Neural progenitor cell (in vitro differentiated cells): ENCODE data around the gene HOXA11. TPM values are rescaled to one million over a fixed set of nuclear protein-coding genes. Genes with fewer than 3 reads are reported as not detected.

ENCODE experiments used
- DNase-seq: peaks from one replicate; pipeline ENCODE4 v3.0.0-alpha.2; 2016; ENCODE audit warnings: low spot score
- H2AFZ ChIP-seq: fragments of 200-600 bp; sonication (generic); replicated peaks from 2 replicates; pipeline ENCODE4 v1.6.1; 2016; ENCODE audit warnings: antibody characterized with exemption
- H3F3A ChIP-seq: fragments of 200-600 bp; sonication (generic); 2 replicates; pipeline ENCODE4 v1.6.1; 2016; ENCODE audit warnings: antibody characterized with exemption, low read depth
- H3K27ac ChIP-seq: fragments of 200-600 bp; sonication (generic); 2 replicates; pipeline ENCODE4 v1.5.1; 2016; ENCODE audit warnings: mild to moderate bottlenecking
- H3K27me3 ChIP-seq: fragments of 200-600 bp; sonication (generic); 2 replicates; pipeline ENCODE4 v1.6.1; 2016; ENCODE audit warnings: mild to moderate bottlenecking, moderate library complexity
- H3K36me3 ChIP-seq: fragments of 200-600 bp; sonication (generic); 2 replicates; pipeline ENCODE4 v1.5.1; 2016
- H3K4me1 ChIP-seq: fragments of 200-600 bp; sonication (generic); 2 replicates; pipeline ENCODE4 v1.6.1; 2016; ENCODE audit warnings: mixed run types
- H3K4me2 ChIP-seq: fragments of 200-600 bp; sonication (generic); 2 replicates; pipeline ENCODE4 v1.6.1; 2016
- H3K4me3 ChIP-seq: fragments of 200-600 bp; sonication (generic); 2 replicates; pipeline ENCODE4 v1.5.1; 2016
- H3K79me2 ChIP-seq: fragments of 200-600 bp; sonication (generic); 2 replicates; pipeline ENCODE4 v1.6.1; 2016; ENCODE audit warnings: low read depth
- H3K9ac ChIP-seq: fragments of 200-600 bp; sonication (generic); 2 replicates; pipeline ENCODE4 v1.6.1; 2016
- H3K9me3 ChIP-seq: fragments of 200-600 bp; sonication (generic); 2 replicates; pipeline ENCODE4 v1.5.1; 2016; ENCODE audit warnings: low read depth
- H4K20me1 ChIP-seq: fragments of 200-600 bp; sonication (generic); 2 replicates; pipeline ENCODE4 v1.6.1; 2016; ENCODE audit warnings: low read depth
- H3K27ac Mint-ChIP-seq: 3 replicates; pipeline ENCODE4 v1.8.0; 2021; ENCODE audit warnings: mixed read lengths
- H3K27me3 Mint-ChIP-seq: 2 replicates; pipeline ENCODE4 v1.8.0; 2022; ENCODE audit warnings: low read depth, mild to moderate bottlenecking, inconsistent platforms, moderate library complexity, mixed read lengths; ENCODE audit not compliant: insufficient read depth
- H3K36me3 Mint-ChIP-seq: 3 replicates; pipeline ENCODE4 v1.8.0; 2021; ENCODE audit warnings: mixed read lengths
- H3K4me1 Mint-ChIP-seq: 3 replicates; pipeline ENCODE4 v1.8.0; 2021; ENCODE audit warnings: mixed read lengths
- H3K4me3 Mint-ChIP-seq: 3 replicates; pipeline ENCODE4 v1.8.0; 2021; ENCODE audit warnings: mild to moderate bottlenecking, moderate library complexity, mixed read lengths
- H3K9me3 Mint-ChIP-seq: 3 replicates; pipeline ENCODE4 v1.8.0; 2020; ENCODE audit warnings: mixed read lengths
- EZH2 ChIP-seq: fragments of 200-600 bp; sonication (generic); IDR thresholded peaks from 2 replicates; pipeline ENCODE4 v1.6.1; 2017; ENCODE audit warnings: antibody characterized with exemption, mild to moderate bottlenecking, moderate library complexity
- EZH2phosphoT487 ChIP-seq: fragments of 200-600 bp; sonication (generic); IDR thresholded peaks from 2 replicates; pipeline ENCODE4 v1.6.1; 2017; ENCODE audit warnings: antibody characterized with exemption
- total RNA-seq: library from RNA; depleted of rRNA; stranded (reverse); fragments of >200 nt; gene quantifications from 2 replicates; pipeline ENCODE4 v1.2.3, GENCODE V29; 2015; ENCODE audit warnings: low replicate concordance
- TF ChIP-seq, protein P1 (sequence below): fragments of 200-600 bp; sonication (generic); IDR thresholded peaks from 2 replicates; pipeline ENCODE4 v1.5.1; 2017; ENCODE audit warnings: antibody characterized with exemption, mild to moderate bottlenecking

The HOXA11 gene
- total RNA-seq, 1 donor from 2014 or later, result not detected

DNA sequence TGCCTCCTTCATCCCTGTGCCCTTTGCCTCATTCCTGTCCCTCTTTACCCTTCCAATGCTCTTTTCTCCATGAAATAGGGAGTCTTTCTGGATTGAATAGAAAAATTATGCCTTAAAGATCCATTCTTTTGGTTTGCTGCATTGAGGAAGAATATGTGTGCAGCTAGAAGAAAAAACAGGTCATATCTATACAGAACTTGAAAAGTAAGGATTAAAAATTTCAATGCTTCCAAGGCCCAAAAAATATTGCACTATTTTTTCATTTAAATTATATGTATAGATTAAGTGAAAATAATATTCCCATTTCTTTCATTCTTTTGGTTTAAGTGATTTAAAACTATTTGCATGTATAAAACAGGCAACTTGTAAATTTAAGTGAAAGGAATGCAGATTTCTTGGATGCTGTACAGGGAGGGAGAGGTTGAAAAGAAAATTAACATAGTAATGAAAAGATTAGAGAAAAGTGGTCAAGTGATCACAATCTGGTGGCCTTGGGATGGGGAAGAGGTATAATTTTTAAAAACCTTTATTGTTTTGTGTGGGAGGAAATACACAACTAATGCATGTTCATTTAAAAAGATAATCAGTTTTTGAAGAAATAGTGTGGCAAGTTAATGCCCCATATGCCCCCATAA is 39.0 kb upstream of the HOXA11 start:
- no peak overlapping the region for H3K9ac ChIP-seq
- H3K27ac ChIP-seq, result no peak overlapping the region
- H3F3A ChIP-seq, result peaks cover 7% of the 10 kb centered on the region
- H3K4me3 ChIP-seq, result no peak overlapping the region
- H4K20me1 ChIP-seq, result peaks cover 6% of the 10 kb centered on the region
- no peak for DNase-seq
- no peak overlapping the region for H2AFZ ChIP-seq
- H3K27ac Mint-ChIP-seq, result no peak overlapping the region
- TF ChIP-seq, protein P1, sequence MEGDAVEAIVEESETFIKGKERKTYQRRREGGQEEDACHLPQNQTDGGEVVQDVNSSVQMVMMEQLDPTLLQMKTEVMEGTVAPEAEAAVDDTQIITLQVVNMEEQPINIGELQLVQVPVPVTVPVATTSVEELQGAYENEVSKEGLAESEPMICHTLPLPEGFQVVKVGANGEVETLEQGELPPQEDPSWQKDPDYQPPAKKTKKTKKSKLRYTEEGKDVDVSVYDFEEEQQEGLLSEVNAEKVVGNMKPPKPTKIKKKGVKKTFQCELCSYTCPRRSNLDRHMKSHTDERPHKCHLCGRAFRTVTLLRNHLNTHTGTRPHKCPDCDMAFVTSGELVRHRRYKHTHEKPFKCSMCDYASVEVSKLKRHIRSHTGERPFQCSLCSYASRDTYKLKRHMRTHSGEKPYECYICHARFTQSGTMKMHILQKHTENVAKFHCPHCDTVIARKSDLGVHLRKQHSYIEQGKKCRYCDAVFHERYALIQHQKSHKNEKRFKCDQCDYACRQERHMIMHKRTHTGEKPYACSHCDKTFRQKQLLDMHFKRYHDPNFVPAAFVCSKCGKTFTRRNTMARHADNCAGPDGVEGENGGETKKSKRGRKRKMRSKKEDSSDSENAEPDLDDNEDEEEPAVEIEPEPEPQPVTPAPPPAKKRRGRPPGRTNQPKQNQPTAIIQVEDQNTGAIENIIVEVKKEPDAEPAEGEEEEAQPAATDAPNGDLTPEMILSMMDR, result no peak
- no peak for TF ChIP-seq EZH2
- no peak for TF ChIP-seq EZH2phosphoT487
- H3K4me1 Mint-ChIP-seq, result peaks cover 2% of the 10 kb centered on the region
- H3K4me3 Mint-ChIP-seq, result no peak overlapping the region
- H3K79me2 ChIP-seq, result no peaks in the 10 kb centered on the region
- H3K27me3 Mint-ChIP-seq, result peaks cover 82% of the 10 kb centered on the region
- no peaks in the 10 kb centered on the region for H3K9me3 ChIP-seq
- peaks cover 2% of the 10 kb centered on the region for H3K36me3 Mint-ChIP-seq
- no peak overlapping the region for H3K4me2 ChIP-seq
- peaks cover 100% of the 10 kb centered on the region for H3K27me3 ChIP-seq
- peaks cover 7% of the 10 kb centered on the region for H3K9me3 Mint-ChIP-seq
- H3K4me1 ChIP-seq, result peaks cover 5% of the 10 kb centered on the region
- no peaks in the 10 kb centered on the region for H3K36me3 ChIP-seq

DNA sequence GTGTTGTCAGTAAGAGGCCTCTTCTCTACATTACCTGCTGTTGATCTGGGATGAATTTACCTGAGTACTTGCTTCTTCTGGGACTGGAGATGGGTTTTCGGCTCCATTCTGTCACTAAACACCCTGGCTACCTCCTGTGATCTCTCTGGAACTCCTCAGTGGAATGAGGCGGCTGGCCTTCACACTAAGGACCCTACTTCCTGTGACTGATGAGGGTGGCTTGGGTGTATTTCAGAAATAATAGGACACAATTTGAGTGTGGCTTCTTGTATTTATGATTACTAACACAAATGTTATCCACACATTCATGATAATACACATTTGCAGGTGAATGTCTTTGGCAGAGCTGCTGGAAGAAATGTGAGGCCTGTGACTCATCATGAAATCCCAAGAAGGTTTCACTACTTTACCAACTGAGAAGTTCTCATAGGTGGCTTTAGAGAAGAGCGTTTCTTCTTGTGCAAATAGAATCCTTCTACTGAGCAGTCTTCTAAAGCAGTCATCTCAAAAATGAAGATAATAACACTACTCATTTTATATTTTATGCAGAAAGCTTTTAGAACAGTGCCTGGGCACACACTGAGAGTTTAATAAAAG is 36.3 kb upstream of the HOXA11 start:
- Histone ChIP-seq H3K4me2 (no peak overlapping the region), H3K27me3 (peaks cover 100% of the 10 kb centered on the region), H3K9ac (no peak overlapping the region), H3K27ac (no peak overlapping the region), H2AFZ (no peak overlapping the region), H3K4me3 (no peak overlapping the region), H3K9me3 (no peaks in the 10 kb centered on the region), H4K20me1 (peaks cover 6% of the 10 kb centered on the region), H3K79me2 (no peaks in the 10 kb centered on the region), H3K4me1 (peaks cover 8% of the 10 kb centered on the region), H3F3A (no peaks in the 10 kb centered on the region), H3K36me3 (no peaks in the 10 kb centered on the region)
- peaks cover 2% of the 10 kb centered on the region for H3K4me1 Mint-ChIP-seq
- peaks cover 2% of the 10 kb centered on the region for H3K36me3 Mint-ChIP-seq
- TF ChIP-seq EZH2, result no peak
- TF ChIP-seq, protein P1, result no peak
- no peak for TF ChIP-seq EZH2phosphoT487
- no peak overlapping the region for H3K4me3 Mint-ChIP-seq
- no peak for DNase-seq
- peaks cover 7% of the 10 kb centered on the region for H3K9me3 Mint-ChIP-seq
- no peak overlapping the region for H3K27ac Mint-ChIP-seq
- peaks cover 78% of the 10 kb centered on the region for H3K27me3 Mint-ChIP-seq

DNA sequence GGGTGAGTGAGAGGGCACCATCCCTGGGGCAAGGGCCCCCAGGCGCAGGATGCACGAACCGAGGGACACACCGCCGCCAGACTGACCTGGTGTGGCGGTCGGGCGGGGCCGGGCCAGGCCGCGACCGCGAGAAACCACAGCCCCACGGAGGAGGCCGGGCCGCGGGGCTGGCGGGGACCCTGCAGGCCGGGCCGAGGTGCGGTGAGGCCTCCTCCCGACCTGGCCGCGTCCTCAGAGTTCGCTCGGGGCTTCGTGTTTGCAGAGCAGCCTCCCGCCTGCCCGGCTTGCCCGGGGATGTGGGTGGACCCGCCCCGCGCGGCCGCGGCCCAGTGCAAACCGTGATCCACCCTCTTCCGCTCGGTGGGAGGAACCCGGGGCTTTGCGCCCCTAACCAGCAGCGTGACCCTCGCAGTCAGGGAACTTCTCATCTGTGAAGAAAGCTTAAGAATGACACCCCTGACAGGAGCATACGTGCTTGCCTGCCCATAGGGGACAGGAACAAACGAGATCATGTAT is 35.5 kb upstream of the HOXA11 start:
- no peak for DNase-seq
- peaks cover 80% of the 10 kb centered on the region for H3K27me3 Mint-ChIP-seq
- H3K4me3 Mint-ChIP-seq, result no peak overlapping the region
- peaks cover 100% of the 10 kb centered on the region for H3K27me3 ChIP-seq
- H4K20me1 ChIP-seq, result peaks cover 6% of the 10 kb centered on the region
- no peak overlapping the region for H3K27ac Mint-ChIP-seq
- peaks cover 2% of the 10 kb centered on the region for H3K4me1 Mint-ChIP-seq
- H3K36me3 Mint-ChIP-seq, result peaks cover 2% of the 10 kb centered on the region
- no peaks in the 10 kb centered on the region for H3K79me2 ChIP-seq
- no peaks in the 10 kb centered on the region for H3K36me3 ChIP-seq
- no peaks in the 10 kb centered on the region for H3F3A ChIP-seq
- no peak overlapping the region for H2AFZ ChIP-seq
- no peak overlapping the region for H3K27ac ChIP-seq
- peaks cover 12% of the 10 kb centered on the region for H3K4me1 ChIP-seq
- peaks cover 7% of the 10 kb centered on the region for H3K9me3 Mint-ChIP-seq
- no peaks in the 10 kb centered on the region for H3K9me3 ChIP-seq
- TF ChIP-seq, protein P1, result no peak
- peak; percentile 58 for TF ChIP-seq EZH2
- TF ChIP-seq EZH2phosphoT487, result no peak
- H3K4me2 ChIP-seq, result no peak overlapping the region
- no peak overlapping the region for H3K9ac ChIP-seq
- H3K4me3 ChIP-seq, result no peak overlapping the region
